GM18505 (cell line): ENCODE data around the gene TMEM106A.
"Not testable (repeated sequence)": the region's sequence is repeated elsewhere in the genome, so short reads cannot be mapped to it uniquely, and the experiment has no call there.

Source experiments
- ATAC-seq: cut with Tn5 transposase; IDR thresholded peaks from one replicate; pipeline ENCODE4 v1.9.1; 2021; ENCODE audit not compliant: unreplicated experiment
- POLR2A ChIP-seq: IDR thresholded peaks from 4 replicates; pipeline ENCODE4 v1.6.1; 2011; ENCODE audit warnings: borderline replicate concordance; ENCODE audit not compliant: insufficient read depth, insufficient read length; ENCODE audit errors: extremely low read depth

The TMEM106A gene

GRCh38 chr17:43199633-43200032 lies 12.0 kb upstream of the TMEM106A start:
- no peak for TF ChIP-seq POLR2A

GRCh38 chr17:43200127-43200526 lies 11.5 kb upstream of the TMEM106A start:
- TF ChIP-seq POLR2A: no peak
- ATAC-seq: no peak

More at GRCh38 chr17:43199633-43200032, 12.0 kb upstream of the TMEM106A start:
- ATAC-seq: no peak

- not testable (repeated sequence) for ATAC-seq
These were observed 8.7 kb upstream of the TMEM106A start for GRCh38 chr17:43203013-43203412.

GRCh38 chr17:43210576-43210975 lies 1.1 kb upstream of the TMEM106A start:
- ATAC-seq: no peak
- TF ChIP-seq POLR2A: no peak

GRCh38 chr17:43211123-43211479 lies 574 bp upstream of the TMEM106A start:
- no peak for TF ChIP-seq POLR2A
- ATAC-seq: no peak

GRCh38 chr17:43212641-43213490 lies 1.2 kb downstream of the TMEM106A start:
- no peak for ATAC-seq
- TF ChIP-seq POLR2A: no peak

- no peak for ATAC-seq
- TF ChIP-seq POLR2A: no peak
These were observed 1.9 kb downstream of the TMEM106A start for GRCh38 chr17:43213545-43213944.

- ATAC-seq: no peak
- no peak for TF ChIP-seq POLR2A
These were observed 3.7 kb downstream of the TMEM106A start for GRCh38 chr17:43215341-43215740.

- no peak for TF ChIP-seq POLR2A
- ATAC-seq: no peak
These were observed 4.7 kb downstream of the TMEM106A start for GRCh38 chr17:43216369-43216761.

- TF ChIP-seq POLR2A: no peak
- ATAC-seq: no peak
These were observed 5.3 kb downstream of the TMEM106A start for GRCh38 chr17:43216762-43217613.

GRCh38 chr17:43217614-43218087 lies 6.0 kb downstream of the TMEM106A start:
- no peak for TF ChIP-seq POLR2A
- ATAC-seq: no peak

GRCh38 chr17:43219001-43219400 lies 7.3 kb downstream of the TMEM106A start:
- no peak for ATAC-seq
- TF ChIP-seq POLR2A: no peak

GRCh38 chr17:43219746-43220380 lies 8.2 kb downstream of the TMEM106A start:
- no peak for TF ChIP-seq POLR2A
- no peak for ATAC-seq
